ENCODE results near the gene CYTH4. TPM values are rescaled to one million over a fixed set of nuclear protein-coding genes. Genes with fewer than 3 reads are reported as not detected.

Gene CYTH4
- total and polyA plus RNA-seq, 2 experiments from 2014 or later, result not detected

- TF ChIP-seq JUNB (IDR thresholded peaks at IDR 0.05; ENCODE audit: unreplicated experiment), result no peak
Observed at GRCh38 chr22:37270928-37271650, 11.2 kb upstream of the CYTH4 start (continued).

DNA sequence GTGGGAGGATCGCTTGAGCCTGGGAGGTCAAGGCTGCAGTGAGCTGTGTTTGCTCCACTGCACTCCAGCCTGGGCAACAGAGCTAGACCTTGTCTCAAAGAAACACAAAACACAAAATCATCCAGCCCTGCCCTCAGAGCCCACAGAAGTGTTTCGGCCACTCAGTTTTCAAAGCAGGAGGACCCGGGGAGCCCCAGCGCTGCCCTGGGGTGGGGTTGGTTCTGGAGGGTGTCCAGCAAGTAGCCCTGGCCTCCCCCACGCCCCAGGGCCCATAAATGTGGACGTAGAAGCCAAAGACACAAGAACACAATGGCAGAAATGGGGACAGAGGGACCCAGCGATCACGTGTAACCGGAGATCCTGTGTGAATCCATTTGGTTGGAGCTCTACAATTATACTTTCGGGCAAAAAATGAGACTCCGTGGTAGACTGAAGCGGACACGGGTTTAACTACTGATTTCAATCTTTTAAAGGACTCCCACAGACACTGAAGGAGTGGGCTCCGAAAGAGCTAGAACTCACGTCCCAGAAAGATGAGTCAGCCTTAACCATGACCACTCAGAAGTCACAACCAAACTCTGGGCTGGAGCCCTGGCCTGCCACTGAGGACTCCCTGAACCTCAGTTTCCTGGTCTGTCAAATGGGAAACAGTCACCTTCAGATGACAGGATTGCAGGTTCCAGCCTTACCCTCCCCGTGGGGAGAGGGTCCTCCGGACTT lies 9.0 kb upstream of the CYTH4 start:
- no peak overlapping the region for H3K4me3 ChIP-seq
- no peak for TF ChIP-seq ZNF114 (CRISPR knock-in tag; IDR thresholded peaks at IDR 0.05)
- TF ChIP-seq CTCF (conservative IDR thresholded peaks at IDR 0.05; ENCODE audit: low read depth in 2 of 2), result no peak
- no peak for TF ChIP-seq STAT1 (IDR thresholded peaks at IDR 0.05; ENCODE audit: unreplicated experiment)
- TF ChIP-seq, protein P1, sequence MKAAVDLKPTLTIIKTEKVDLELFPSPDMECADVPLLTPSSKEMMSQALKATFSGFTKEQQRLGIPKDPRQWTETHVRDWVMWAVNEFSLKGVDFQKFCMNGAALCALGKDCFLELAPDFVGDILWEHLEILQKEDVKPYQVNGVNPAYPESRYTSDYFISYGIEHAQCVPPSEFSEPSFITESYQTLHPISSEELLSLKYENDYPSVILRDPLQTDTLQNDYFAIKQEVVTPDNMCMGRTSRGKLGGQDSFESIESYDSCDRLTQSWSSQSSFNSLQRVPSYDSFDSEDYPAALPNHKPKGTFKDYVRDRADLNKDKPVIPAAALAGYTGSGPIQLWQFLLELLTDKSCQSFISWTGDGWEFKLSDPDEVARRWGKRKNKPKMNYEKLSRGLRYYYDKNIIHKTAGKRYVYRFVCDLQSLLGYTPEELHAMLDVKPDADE (IDR thresholded peaks at IDR 0.05), result no peak
- no peak for TF ChIP-seq EZH2phosphoT487 (IDR thresholded peaks at IDR 0.05; ENCODE audit: unreplicated experiment)
- no peak for TF ChIP-seq CREB1 (CRISPR knock-in tag; IDR thresholded peaks at IDR 0.05; ENCODE audit: low read depth)
- TF ChIP-seq POLR2AphosphoS5 (IDR thresholded peaks at IDR 0.05; ENCODE audit: low read depth), result no peak
- TF ChIP-seq, protein P2, sequence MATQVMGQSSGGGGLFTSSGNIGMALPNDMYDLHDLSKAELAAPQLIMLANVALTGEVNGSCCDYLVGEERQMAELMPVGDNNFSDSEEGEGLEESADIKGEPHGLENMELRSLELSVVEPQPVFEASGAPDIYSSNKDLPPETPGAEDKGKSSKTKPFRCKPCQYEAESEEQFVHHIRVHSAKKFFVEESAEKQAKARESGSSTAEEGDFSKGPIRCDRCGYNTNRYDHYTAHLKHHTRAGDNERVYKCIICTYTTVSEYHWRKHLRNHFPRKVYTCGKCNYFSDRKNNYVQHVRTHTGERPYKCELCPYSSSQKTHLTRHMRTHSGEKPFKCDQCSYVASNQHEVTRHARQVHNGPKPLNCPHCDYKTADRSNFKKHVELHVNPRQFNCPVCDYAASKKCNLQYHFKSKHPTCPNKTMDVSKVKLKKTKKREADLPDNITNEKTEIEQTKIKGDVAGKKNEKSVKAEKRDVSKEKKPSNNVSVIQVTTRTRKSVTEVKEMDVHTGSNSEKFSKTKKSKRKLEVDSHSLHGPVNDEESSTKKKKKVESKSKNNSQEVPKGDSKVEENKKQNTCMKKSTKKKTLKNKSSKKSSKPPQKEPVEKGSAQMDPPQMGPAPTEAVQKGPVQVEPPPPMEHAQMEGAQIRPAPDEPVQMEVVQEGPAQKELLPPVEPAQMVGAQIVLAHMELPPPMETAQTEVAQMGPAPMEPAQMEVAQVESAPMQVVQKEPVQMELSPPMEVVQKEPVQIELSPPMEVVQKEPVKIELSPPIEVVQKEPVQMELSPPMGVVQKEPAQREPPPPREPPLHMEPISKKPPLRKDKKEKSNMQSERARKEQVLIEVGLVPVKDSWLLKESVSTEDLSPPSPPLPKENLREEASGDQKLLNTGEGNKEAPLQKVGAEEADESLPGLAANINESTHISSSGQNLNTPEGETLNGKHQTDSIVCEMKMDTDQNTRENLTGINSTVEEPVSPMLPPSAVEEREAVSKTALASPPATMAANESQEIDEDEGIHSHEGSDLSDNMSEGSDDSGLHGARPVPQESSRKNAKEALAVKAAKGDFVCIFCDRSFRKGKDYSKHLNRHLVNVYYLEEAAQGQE (IDR thresholded peaks at IDR 0.05; ENCODE audit: unreplicated experiment), result no peak
- TF ChIP-seq ZNF462 (CRISPR knock-in tag; IDR thresholded peaks at IDR 0.05), result no peak
- no peak for TF ChIP-seq NANOG (IDR thresholded peaks at IDR 0.05; ENCODE audit: borderline replicate concordance)
- no peak for TF ChIP-seq JUNB (IDR thresholded peaks at IDR 0.05; ENCODE audit: unreplicated experiment)

More for the DNA sequence above, 9.0 kb upstream of the CYTH4 start:
- Histone ChIP-seq H3F3A (replicated peaks; ENCODE audit: low read depth) (no peaks in the 10 kb centered on the region), H3K4me2 (no peak overlapping the region), H3K9me2 (ENCODE audit: insufficient read depth) (no peaks in the 10 kb centered on the region), H3K27me3 (ENCODE audit: insufficient read depth) (no peaks in the 10 kb centered on the region), H2AFZ (no peak overlapping the region), H3K27ac (ENCODE audit: low read depth) (no peak overlapping the region), H3K4me1 (ENCODE audit: insufficient read depth) (no peaks in the 10 kb centered on the region), H3K36me3 (ENCODE audit: insufficient read depth) (no peaks in the 10 kb centered on the region), H4K20me1 (replicated peaks; ENCODE audit: insufficient read depth) (no peaks in the 10 kb centered on the region; the same call in 1 of the 2 replicates), H3K79me2 (replicated peaks; ENCODE audit: insufficient read depth) (no peaks in the 10 kb centered on the region)
- Mint-ChIP-seq H3K4me1 (no peaks in the 10 kb centered on the region; the same call in 2 of the 3 replicates), H3K27me3 (ENCODE audit: insufficient read depth, low read depth, poor library complexity) (peaks cover 9% of the 10 kb centered on the region), H3K36me3 (ENCODE audit: low read depth) (no peaks in the 10 kb centered on the region), H3K4me3 (no peak overlapping the region), H3K9me3 (no peaks in the 10 kb centered on the region), H3K27ac (no peak overlapping the region)
- ATAC-seq (no peak), DNase-seq (ENCODE audit: low spot score) (no peak)

All from GM23338 (cell line).